HTR-8/SVneo (cell line): ENCODE measurements around the gene TPST2.

ENCODE experiments used
- DNase-seq: peaks from one replicate; pipeline ENCODE4 v3.0.0; 2011; ENCODE audit warnings: low spot score, mixed read lengths; ENCODE audit not compliant: insufficient read length
- FAIRE-seq: peaks from 2 replicates; lab custom pipeline; 2011; peaks lifted over from hg19 to GRCh38; lab: Jason Lieb, UNC

The TPST2 gene

GRCh38 chr22:26612652-26613051, 22.7 kb upstream of the TPST2 start:
- DNase-seq (no peak), FAIRE-seq (no peak)

- no peak for FAIRE-seq
These were observed 21.1 kb upstream of the TPST2 start for GRCh38 chr22:26610996-26611395.

GRCh38 chr22:26610072-26610958, 20.4 kb upstream of the TPST2 start:
- DNase-seq: peak; percentile 52
- FAIRE-seq: no peak

More at GRCh38 chr22:26610996-26611395, 21.1 kb upstream of the TPST2 start:
- DNase-seq: no peak

- FAIRE-seq: no peak
- no peak for DNase-seq
These were observed 19.4 kb upstream of the TPST2 start for GRCh38 chr22:26609287-26609686.

- no peak for DNase-seq
- FAIRE-seq: no peak
These were observed 18.2 kb upstream of the TPST2 start for GRCh38 chr22:26608129-26608528.

- no peak for DNase-seq
- no peak for FAIRE-seq
These were observed 16.7 kb upstream of the TPST2 start for GRCh38 chr22:26606611-26607010.

GRCh38 chr22:26604368-26604767, 14.4 kb upstream of the TPST2 start:
- DNase-seq: no peak
- no peak for FAIRE-seq

- no peak for FAIRE-seq
- no peak for DNase-seq
These were observed 12.2 kb upstream of the TPST2 start for GRCh38 chr22:26602127-26602526.

GRCh38 chr22:26601726-26602125, 11.8 kb upstream of the TPST2 start:
- FAIRE-seq (no peak), DNase-seq (no peak)

- no peak for DNase-seq
- no peak for FAIRE-seq
These were observed 9.6 kb upstream of the TPST2 start for GRCh38 chr22:26599505-26599904.

GRCh38 chr22:26597480-26597879, 7.5 kb upstream of the TPST2 start:
- FAIRE-seq (no peak), DNase-seq (no peak)

GRCh38 chr22:26597026-26597425, 7.1 kb upstream of the TPST2 start:
- FAIRE-seq (no peak), DNase-seq (no peak)

- DNase-seq (no peak), FAIRE-seq (no peak)
These were observed 3.8 kb upstream of the TPST2 start for GRCh38 chr22:26593763-26594162.

- no peak for DNase-seq
These were observed 2.5 kb upstream of the TPST2 start for GRCh38 chr22:26592421-26592891.

GRCh38 chr22:26589367-26589844, 526 bp downstream of the TPST2 start:
- no peak for FAIRE-seq
- DNase-seq: peak; percentile 14

More at GRCh38 chr22:26592421-26592891, 2.5 kb upstream of the TPST2 start:
- FAIRE-seq: no peak

GRCh38 chr22:26588729-26589366, 1.1 kb downstream of the TPST2 start:
- FAIRE-seq: no peak
- DNase-seq: no peak

- DNase-seq (no peak), FAIRE-seq (no peak)
These were observed 1.8 kb downstream of the TPST2 start for GRCh38 chr22:26587991-26588613.

GRCh38 chr22:26586556-26587325, 3.2 kb downstream of the TPST2 start:
- FAIRE-seq (no peak), DNase-seq (no peak)

- FAIRE-seq (no peak), DNase-seq (peak; percentile 60)
These were observed 4.7 kb downstream of the TPST2 start for GRCh38 chr22:26585104-26585790.
